HCT116 (cell line): Measurements from ENCODE around the gene MDH1.

Experiments used
- CBX3 ChIP-seq: IDR thresholded peaks from 2 replicates; pipeline ENCODE4 v1.6.1; 2012; ENCODE audit warnings: low read depth
- CTCF ChIP-seq, 3 experiments: fragments of 200-600 bp in 1 of 3; sonication (generic) in 1 of 3; IDR thresholded peaks in 2 of 3; conservative IDR thresholded peaks in 1 of 3; 2 replicates each; pipeline ENCODE4 v1.5.1; 2012 to 2017; ENCODE audit warnings: low read depth in 2 of 3, low read length in 2 of 3, antibody characterized with exemption in 1 of 3, borderline replicate concordance in 1 of 3, control low read depth in 1 of 3, mild to moderate bottlenecking in 1 of 3, mixed read lengths in 1 of 3, mixed run types in 1 of 3, moderate library complexity in 1 of 3; ENCODE audit not compliant: insufficient read depth in 1 of 3
- EGR1 ChIP-seq: IDR thresholded peaks from 2 replicates; pipeline ENCODE4 v1.6.1; 2012; ENCODE audit warnings: low read depth
- EZH2 ChIP-seq: fragments of 200-600 bp; sonication (generic); IDR thresholded peaks from 2 replicates; pipeline ENCODE4 v1.6.1; 2017; ENCODE audit warnings: antibody characterized with exemption, mixed run types
- POLR2A ChIP-seq: IDR thresholded peaks from 2 replicates; pipeline ENCODE4 v1.7.0; 2011; ENCODE audit warnings: borderline replicate concordance; ENCODE audit not compliant: insufficient read depth, insufficient read length; ENCODE audit errors: extremely low read depth
- POLR2AphosphoS5 ChIP-seq: IDR thresholded peaks from 2 replicates; pipeline ENCODE4 v1.6.1; 2011; ENCODE audit warnings: mild to moderate bottlenecking, low read depth, low read length, moderate library complexity
- RAD21 ChIP-seq: IDR thresholded peaks from 2 replicates; pipeline ENCODE4 v1.6.1; 2012; ENCODE audit warnings: low read depth, mild to moderate bottlenecking
- SRF ChIP-seq: IDR thresholded peaks from 2 replicates; pipeline ENCODE4 v1.6.1; 2012; ENCODE audit warnings: low read depth
- TF ChIP-seq, protein P1 (sequence below): IDR thresholded peaks from 2 replicates; pipeline ENCODE4 v1.6.1; 2012
- TF ChIP-seq, protein P2 (sequence below): IDR thresholded peaks from 2 replicates; pipeline ENCODE4 v1.6.1; 2012; ENCODE audit warnings: low read depth
- TF ChIP-seq, protein P3 (sequence below): IDR thresholded peaks from 2 replicates; pipeline ENCODE4 v1.6.1; 2011; ENCODE audit warnings: mild to moderate bottlenecking, low read length, moderate library complexity; ENCODE audit not compliant: insufficient replicate concordance; ENCODE audit errors: extremely low read depth

DNA sequence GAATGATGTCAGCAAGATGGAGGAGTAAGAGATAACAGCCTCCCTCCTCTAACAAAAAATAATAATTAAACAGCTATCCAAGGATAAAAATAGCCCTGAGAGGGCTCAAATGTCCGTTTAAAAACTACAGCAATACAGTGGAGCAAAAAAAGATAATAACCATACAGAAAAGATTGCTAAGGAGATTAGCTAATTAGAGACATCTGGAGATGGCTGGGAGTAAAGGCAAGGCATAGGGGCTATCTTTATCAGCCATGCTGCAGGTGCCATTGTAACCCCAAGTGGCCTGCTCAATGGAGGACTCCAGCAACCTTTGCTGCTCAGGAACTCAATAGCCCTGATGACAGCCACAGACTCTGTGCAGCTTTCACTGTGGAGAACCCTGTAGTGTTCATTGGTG is 42.7 kb downstream of the MDH1 start:
- no peak for TF ChIP-seq EGR1
- TF ChIP-seq, protein P1, sequence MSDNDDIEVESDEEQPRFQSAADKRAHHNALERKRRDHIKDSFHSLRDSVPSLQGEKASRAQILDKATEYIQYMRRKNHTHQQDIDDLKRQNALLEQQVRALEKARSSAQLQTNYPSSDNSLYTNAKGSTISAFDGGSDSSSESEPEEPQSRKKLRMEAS: no peak
- TF ChIP-seq, protein P2, sequence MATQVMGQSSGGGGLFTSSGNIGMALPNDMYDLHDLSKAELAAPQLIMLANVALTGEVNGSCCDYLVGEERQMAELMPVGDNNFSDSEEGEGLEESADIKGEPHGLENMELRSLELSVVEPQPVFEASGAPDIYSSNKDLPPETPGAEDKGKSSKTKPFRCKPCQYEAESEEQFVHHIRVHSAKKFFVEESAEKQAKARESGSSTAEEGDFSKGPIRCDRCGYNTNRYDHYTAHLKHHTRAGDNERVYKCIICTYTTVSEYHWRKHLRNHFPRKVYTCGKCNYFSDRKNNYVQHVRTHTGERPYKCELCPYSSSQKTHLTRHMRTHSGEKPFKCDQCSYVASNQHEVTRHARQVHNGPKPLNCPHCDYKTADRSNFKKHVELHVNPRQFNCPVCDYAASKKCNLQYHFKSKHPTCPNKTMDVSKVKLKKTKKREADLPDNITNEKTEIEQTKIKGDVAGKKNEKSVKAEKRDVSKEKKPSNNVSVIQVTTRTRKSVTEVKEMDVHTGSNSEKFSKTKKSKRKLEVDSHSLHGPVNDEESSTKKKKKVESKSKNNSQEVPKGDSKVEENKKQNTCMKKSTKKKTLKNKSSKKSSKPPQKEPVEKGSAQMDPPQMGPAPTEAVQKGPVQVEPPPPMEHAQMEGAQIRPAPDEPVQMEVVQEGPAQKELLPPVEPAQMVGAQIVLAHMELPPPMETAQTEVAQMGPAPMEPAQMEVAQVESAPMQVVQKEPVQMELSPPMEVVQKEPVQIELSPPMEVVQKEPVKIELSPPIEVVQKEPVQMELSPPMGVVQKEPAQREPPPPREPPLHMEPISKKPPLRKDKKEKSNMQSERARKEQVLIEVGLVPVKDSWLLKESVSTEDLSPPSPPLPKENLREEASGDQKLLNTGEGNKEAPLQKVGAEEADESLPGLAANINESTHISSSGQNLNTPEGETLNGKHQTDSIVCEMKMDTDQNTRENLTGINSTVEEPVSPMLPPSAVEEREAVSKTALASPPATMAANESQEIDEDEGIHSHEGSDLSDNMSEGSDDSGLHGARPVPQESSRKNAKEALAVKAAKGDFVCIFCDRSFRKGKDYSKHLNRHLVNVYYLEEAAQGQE: no peak
- TF ChIP-seq, protein P3, sequence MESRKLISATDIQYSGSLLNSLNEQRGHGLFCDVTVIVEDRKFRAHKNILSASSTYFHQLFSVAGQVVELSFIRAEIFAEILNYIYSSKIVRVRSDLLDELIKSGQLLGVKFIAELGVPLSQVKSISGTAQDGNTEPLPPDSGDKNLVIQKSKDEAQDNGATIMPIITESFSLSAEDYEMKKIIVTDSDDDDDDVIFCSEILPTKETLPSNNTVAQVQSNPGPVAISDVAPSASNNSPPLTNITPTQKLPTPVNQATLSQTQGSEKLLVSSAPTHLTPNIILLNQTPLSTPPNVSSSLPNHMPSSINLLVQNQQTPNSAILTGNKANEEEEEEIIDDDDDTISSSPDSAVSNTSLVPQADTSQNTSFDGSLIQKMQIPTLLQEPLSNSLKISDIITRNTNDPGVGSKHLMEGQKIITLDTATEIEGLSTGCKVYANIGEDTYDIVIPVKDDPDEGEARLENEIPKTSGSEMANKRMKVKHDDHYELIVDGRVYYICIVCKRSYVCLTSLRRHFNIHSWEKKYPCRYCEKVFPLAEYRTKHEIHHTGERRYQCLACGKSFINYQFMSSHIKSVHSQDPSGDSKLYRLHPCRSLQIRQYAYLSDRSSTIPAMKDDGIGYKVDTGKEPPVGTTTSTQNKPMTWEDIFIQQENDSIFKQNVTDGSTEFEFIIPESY: no peak
- TF ChIP-seq SRF: no peak
- TF ChIP-seq POLR2A: no peak
- TF ChIP-seq RAD21: no peak
- no peak for TF ChIP-seq CTCF (IDR thresholded peaks at IDR 0.05 in 2 of 3, conservative IDR thresholded peaks at IDR 0.05 in 1 of 3; ENCODE audit: borderline replicate concordance in 1 of 3, insufficient read depth in 1 of 3, low read depth in 2 of 3, low read length in 2 of 3)
- TF ChIP-seq EZH2: no peak
- no peak for TF ChIP-seq POLR2AphosphoS5
- no peak for TF ChIP-seq CBX3
